Cardiac fibroblast (primary cell): ENCODE data around the gene PAX9.

Source experiments
- DNase-seq, 2 donors: peaks; one replicate each; pipeline versions ENCODE4 v3.0.0 to v3.0.0-alpha.2; 2010; ENCODE audit warnings: low read depth in 2 of 2
- H3K4me3 ChIP-seq, 2 donors: replicated peaks in 1 of 2; 1 replicate in 1 of 2; 2 replicates in 1 of 2; pipeline ENCODE4 v1.5.1; 2011; ENCODE audit warnings: low read depth in 2 of 2, low read length in 2 of 2, mild to moderate bottlenecking in 2 of 2, moderate library complexity in 1 of 2
- TF ChIP-seq, protein P1 (sequence below): IDR thresholded peaks from one replicate; pipeline ENCODE4 v1.5.1; 2011; ENCODE audit warnings: low read depth, mild to moderate bottlenecking, low read length, inconsistent platforms

PAX9 gene

GRCh38 chr14:36724162-36724561, 62.5 kb downstream of the PAX9 start:
- TF ChIP-seq, protein P1, sequence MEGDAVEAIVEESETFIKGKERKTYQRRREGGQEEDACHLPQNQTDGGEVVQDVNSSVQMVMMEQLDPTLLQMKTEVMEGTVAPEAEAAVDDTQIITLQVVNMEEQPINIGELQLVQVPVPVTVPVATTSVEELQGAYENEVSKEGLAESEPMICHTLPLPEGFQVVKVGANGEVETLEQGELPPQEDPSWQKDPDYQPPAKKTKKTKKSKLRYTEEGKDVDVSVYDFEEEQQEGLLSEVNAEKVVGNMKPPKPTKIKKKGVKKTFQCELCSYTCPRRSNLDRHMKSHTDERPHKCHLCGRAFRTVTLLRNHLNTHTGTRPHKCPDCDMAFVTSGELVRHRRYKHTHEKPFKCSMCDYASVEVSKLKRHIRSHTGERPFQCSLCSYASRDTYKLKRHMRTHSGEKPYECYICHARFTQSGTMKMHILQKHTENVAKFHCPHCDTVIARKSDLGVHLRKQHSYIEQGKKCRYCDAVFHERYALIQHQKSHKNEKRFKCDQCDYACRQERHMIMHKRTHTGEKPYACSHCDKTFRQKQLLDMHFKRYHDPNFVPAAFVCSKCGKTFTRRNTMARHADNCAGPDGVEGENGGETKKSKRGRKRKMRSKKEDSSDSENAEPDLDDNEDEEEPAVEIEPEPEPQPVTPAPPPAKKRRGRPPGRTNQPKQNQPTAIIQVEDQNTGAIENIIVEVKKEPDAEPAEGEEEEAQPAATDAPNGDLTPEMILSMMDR, result no peak

GRCh38 chr14:36726128-36726527, 64.5 kb downstream of the PAX9 start:
- TF ChIP-seq, protein P1, result no peak
- H3K4me3 ChIP-seq, result no peak overlapping the region
- no peak for DNase-seq

More at GRCh38 chr14:36724162-36724561, 62.5 kb downstream of the PAX9 start:
- H3K4me3 ChIP-seq, result no peak overlapping the region
- DNase-seq, result no peak
